Thymus (tissue), 11 donors: ENCODE results near the gene CPT1B. TPM values are rescaled to one million over a fixed set of nuclear protein-coding genes. Genes with fewer than 3 reads are reported as not detected.
A peak's percentile ranks its signal among the peaks of the same experiment; 100 is the strongest.
"Not testable (repeated sequence)": the region's sequence is repeated elsewhere in the genome, so short reads cannot be mapped to it uniquely, and the experiment has no call there.

Experiments
- DNase-seq, 9 donors: peaks; one replicate each; pipeline ENCODE4 v3.0.0-alpha.2; 2013; ENCODE audit warnings: low spot score in 9 of 9, low read depth in 6 of 9, missing footprints in 1 of 9
- H3K27ac ChIP-seq, 2 donors: one replicate each; pipeline ENCODE4 v1.5.1; 2013; ENCODE audit warnings: control low read depth in 1 of 2, low read depth in 1 of 2, low read length in 1 of 2, mild to moderate bottlenecking in 1 of 2, moderate library complexity in 1 of 2
- H3K27me3 ChIP-seq, 2 donors: one replicate each; pipeline ENCODE4 v1.5.1; 2013; ENCODE audit warnings: low read length in 1 of 2; ENCODE audit not compliant: control insufficient read depth in 2 of 2, insufficient read depth in 1 of 2
- H3K36me3 ChIP-seq, 2 donors: one replicate each; pipeline ENCODE4 v1.5.1; 2013; ENCODE audit warnings: low read length in 1 of 2, mild to moderate bottlenecking in 1 of 2, moderate library complexity in 1 of 2; ENCODE audit not compliant: control insufficient read depth in 2 of 2, insufficient read depth in 2 of 2
- H3K4me1 ChIP-seq, 2 donors: one replicate each; pipeline ENCODE4 v1.5.1; 2013; ENCODE audit warnings: low read length in 2 of 2; ENCODE audit not compliant: control insufficient read depth in 2 of 2, insufficient read depth in 2 of 2
- H3K4me3 ChIP-seq, 2 donors: one replicate each; pipeline ENCODE4 v1.5.1; 2013; ENCODE audit warnings: low read length in 2 of 2, control low read depth in 1 of 2, mild to moderate bottlenecking in 1 of 2
- H3K9me3 ChIP-seq, 2 donors: one replicate each; pipeline ENCODE4 v1.5.1; 2013; ENCODE audit warnings: low read length in 1 of 2, mild to moderate bottlenecking in 1 of 2; ENCODE audit not compliant: control insufficient read depth in 2 of 2, insufficient read depth in 1 of 2
- WGBS: extraction: QIAGEN DNeasy Blood & Tissue Kit; methylation state at CpG from one replicate; pipeline ENCODE4 v1.1.7; 2013; 5-methylcytosine and 5-hydroxymethylcytosine counted together
- polyA plus RNA-seq: library from polyadenylated mRNA; stranded (reverse); fragments of 200-250 nt; gene quantifications from one replicate; pipeline ENCODE4 v1.2.3, GENCODE V29; 2013
- total RNA-seq: library from RNA; stranded (reverse); fragments of 120-200 nt; gene quantifications from one replicate; pipeline ENCODE4 v1.2.4, GENCODE V29; 2013
- donor health status: healthy.

The CPT1B gene
- total and polyA plus RNA-seq, 2 donors: 8.5 to 74.1 TPM

- peak in 2 of 9 donors; percentile 26 to 60 for DNase-seq
- Histone ChIP-seq H3K27ac (peak overlapping the region; percentile 90 to 94), H3K4me3 (peak overlapping the region; percentile 26 to 51)
Observed at GRCh38 chr22:50621948-50622722, 43.9 kb upstream of the CPT1B start.

GRCh38 chr22:50621356-50621880 lies 43.2 kb upstream of the CPT1B start:
- Histone ChIP-seq H3K27ac (peak overlapping the region; percentile 90 to 94), H3K4me3 (peak overlapping the region; percentile 26 to 51), H3K9me3 (no peaks in the 10 kb centered on the region), H3K4me1 (peaks cover 16 to 38% of the 10 kb centered on the region in 2 donors), H3K36me3 (peaks cover 0 to 14% of the 10 kb centered on the region in 2 donors), H3K27me3 (peaks cover 0 to 3% of the 10 kb centered on the region in 2 donors)
- peak in 7 of 9 donors; percentile 41 to 84 (median 59) for DNase-seq
- 12% methylated on average over 10 of the region's 10 CpGs for WGBS

More at GRCh38 chr22:50621948-50622722, 43.9 kb upstream of the CPT1B start:
- 15% methylated on average over 18 of the region's 18 CpGs for WGBS
- Histone ChIP-seq H3K9me3 (no peaks in the 10 kb centered on the region), H3K4me1 (peaks cover 16 to 40% of the 10 kb centered on the region in 2 donors), H3K27me3 (peaks cover 0 to 3% of the 10 kb centered on the region in 2 donors), H3K36me3 (peaks cover 0 to 19% of the 10 kb centered on the region in 2 donors)

GRCh38 chr22:50620593-50621355 lies 42.5 kb upstream of the CPT1B start:
- peak in 8 of 9 donors; percentile 29 to 95 (median 50) for DNase-seq
- H3K27ac ChIP-seq: peak overlapping the region; percentile 90 to 94

GRCh38 chr22:50614296-50614695 lies 36.1 kb upstream of the CPT1B start:
- peaks cover 0 to 48% of the 10 kb centered on the region in 2 donors for H3K27me3 ChIP-seq
- not testable (repeated sequence) for H3K27ac ChIP-seq, DNase-seq, H3K4me3 ChIP-seq, H3K4me1 ChIP-seq, H3K9me3 ChIP-seq, H3K36me3 ChIP-seq
- 99% methylated on average over 3 of the region's 3 CpGs for WGBS

More at GRCh38 chr22:50620593-50621355, 42.5 kb upstream of the CPT1B start:
- Histone ChIP-seq H3K9me3 (no peaks in the 10 kb centered on the region), H3K4me1 (peaks cover 16 to 38% of the 10 kb centered on the region in 2 donors), H3K4me3 (peak overlapping the region; percentile 17 to 51), H3K27me3 (peaks cover 0 to 3% of the 10 kb centered on the region in 2 donors), H3K36me3 (peaks cover 0 to 9% of the 10 kb centered on the region in 2 donors)
- WGBS: 2% methylated on average over 25 of the region's 25 CpGs

GRCh38 chr22:50613291-50613981 lies 35.2 kb upstream of the CPT1B start:
- Histone ChIP-seq H3K27ac (no peak overlapping the region), H3K36me3 (no peaks in the 10 kb centered on the region), H3K4me1 (no peaks in the 10 kb centered on the region), H3K4me3 (no peak overlapping the region), H3K27me3 (peaks cover 0 to 54% of the 10 kb centered on the region in 2 donors), H3K9me3 (no peaks in the 10 kb centered on the region)
- DNase-seq: no peak
- 91% methylated on average over 22 of the region's 22 CpGs for WGBS

GRCh38 chr22:50612528-50613221 lies 34.4 kb upstream of the CPT1B start:
- H3K4me3 ChIP-seq: no peak overlapping the region
- DNase-seq: no peak
- H3K4me1 ChIP-seq: no peaks in the 10 kb centered on the region
- no peaks in the 10 kb centered on the region for H3K9me3 ChIP-seq
- no peak overlapping the region for H3K27ac ChIP-seq
- WGBS: 45% methylated on average over 31 of the region's 31 CpGs
- peaks cover 0 to 59% of the 10 kb centered on the region in 2 donors for H3K27me3 ChIP-seq
- no peaks in the 10 kb centered on the region for H3K36me3 ChIP-seq

GRCh38 chr22:50612168-50612527 lies 33.9 kb upstream of the CPT1B start:
- no peaks in the 10 kb centered on the region for H3K36me3 ChIP-seq
- no peak for DNase-seq
- no peaks in the 10 kb centered on the region for H3K4me1 ChIP-seq
- H3K27ac ChIP-seq: no peak overlapping the region
- 75% methylated on average over 6 of the region's 6 CpGs for WGBS
- H3K4me3 ChIP-seq: no peak overlapping the region
- H3K27me3 ChIP-seq: peaks cover under 1 to 64% of the 10 kb centered on the region in 2 donors
- no peaks in the 10 kb centered on the region for H3K9me3 ChIP-seq

GRCh38 chr22:50611341-50612060 lies 33.3 kb upstream of the CPT1B start:
- no peak for DNase-seq
- no peaks in the 10 kb centered on the region for H3K36me3 ChIP-seq
- H3K9me3 ChIP-seq: no peaks in the 10 kb centered on the region
- peaks cover 4 to 70% of the 10 kb centered on the region in 2 donors for H3K27me3 ChIP-seq
- H3K27ac ChIP-seq: no peak overlapping the region
- WGBS: 95% methylated on average over 26 of the region's 26 CpGs
- H3K4me1 ChIP-seq: no peaks in the 10 kb centered on the region
- no peak overlapping the region for H3K4me3 ChIP-seq
